ENCODE measurements around the gene C17orf67. TPM values are rescaled to one million over a fixed set of nuclear protein-coding genes. Genes with fewer than 3 reads are reported as not detected.

The C17orf67 gene
- total and polyA plus RNA-seq, 9 donors = 1.5 to 6.0 (median 3.2) TPM

GRCh38 chr17:56771563-56771962, 62.2 kb downstream of the C17orf67 start:
- Histone ChIP-seq H3K36me3 (no peaks in the 10 kb centered on the region), H3K27ac (no peak overlapping the region), H3K27me3 (no peaks in the 10 kb centered on the region), H3K4me3 (no peak overlapping the region), H3K9me3 (no peaks in the 10 kb centered on the region), H3K4me1 (ENCODE audit: insufficient read depth) (no peaks in the 10 kb centered on the region)
- intact Hi-C loops (cut with DNase I) = loop anchor here in 1 of 4 donors (10.0 kb wide), 1 partner anchor 167 kb away; no protein-coding TSS in a partner anchor
- DNase-seq = no peak
- no peak for TF ChIP-seq POLR2A (IDR thresholded peaks at IDR 0.05)
- TF ChIP-seq, protein P1, sequence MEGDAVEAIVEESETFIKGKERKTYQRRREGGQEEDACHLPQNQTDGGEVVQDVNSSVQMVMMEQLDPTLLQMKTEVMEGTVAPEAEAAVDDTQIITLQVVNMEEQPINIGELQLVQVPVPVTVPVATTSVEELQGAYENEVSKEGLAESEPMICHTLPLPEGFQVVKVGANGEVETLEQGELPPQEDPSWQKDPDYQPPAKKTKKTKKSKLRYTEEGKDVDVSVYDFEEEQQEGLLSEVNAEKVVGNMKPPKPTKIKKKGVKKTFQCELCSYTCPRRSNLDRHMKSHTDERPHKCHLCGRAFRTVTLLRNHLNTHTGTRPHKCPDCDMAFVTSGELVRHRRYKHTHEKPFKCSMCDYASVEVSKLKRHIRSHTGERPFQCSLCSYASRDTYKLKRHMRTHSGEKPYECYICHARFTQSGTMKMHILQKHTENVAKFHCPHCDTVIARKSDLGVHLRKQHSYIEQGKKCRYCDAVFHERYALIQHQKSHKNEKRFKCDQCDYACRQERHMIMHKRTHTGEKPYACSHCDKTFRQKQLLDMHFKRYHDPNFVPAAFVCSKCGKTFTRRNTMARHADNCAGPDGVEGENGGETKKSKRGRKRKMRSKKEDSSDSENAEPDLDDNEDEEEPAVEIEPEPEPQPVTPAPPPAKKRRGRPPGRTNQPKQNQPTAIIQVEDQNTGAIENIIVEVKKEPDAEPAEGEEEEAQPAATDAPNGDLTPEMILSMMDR (IDR thresholded peaks at IDR 0.05) = no peak
- TF ChIP-seq EP300 (IDR thresholded peaks at IDR 0.05) = no peak
- 63 to 73% (median 70%) methylated on average over 2 of the region's 2 CpGs for WGBS, 3 donors

DNA sequence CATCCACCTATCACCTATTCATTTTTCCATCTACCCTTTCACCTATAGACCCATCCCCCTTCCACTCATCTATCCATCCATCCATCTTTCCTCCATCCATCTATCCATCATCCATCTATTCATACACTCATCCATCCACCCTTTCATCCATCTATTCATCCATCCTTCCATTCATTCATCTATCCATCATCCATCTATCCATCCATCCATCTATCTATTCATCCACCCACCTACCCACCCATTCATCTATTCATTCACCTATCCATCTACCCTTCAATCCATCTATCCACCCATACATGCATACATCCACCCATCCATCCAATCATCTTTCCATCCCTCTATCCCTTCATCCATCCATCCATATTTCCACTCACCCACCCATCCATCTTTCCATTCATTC, 63.3 kb downstream of the C17orf67 start:
- no peak for DNase-seq
- TF ChIP-seq POLR2A (IDR thresholded peaks at IDR 0.05) (no peak), EP300 (IDR thresholded peaks at IDR 0.05) (no peak)
- TF ChIP-seq, protein P1 (IDR thresholded peaks at IDR 0.05) = no peak
- no peaks in the 10 kb centered on the region for H3K9me3 ChIP-seq
- no peaks in the 10 kb centered on the region for H3K4me1 ChIP-seq (ENCODE audit: insufficient read depth)
- no peaks in the 10 kb centered on the region for H3K27me3 ChIP-seq
- no peaks in the 10 kb centered on the region for H3K36me3 ChIP-seq
- H3K27ac ChIP-seq = no peak overlapping the region
- no peak overlapping the region for H3K4me3 ChIP-seq
- intact Hi-C loops (cut with DNase I) = loop anchor here in 1 of 4 donors (10.0 kb wide), 1 partner anchor 166 kb away; no protein-coding TSS in a partner anchor

GRCh38 chr17:56765449-56765848, 68.3 kb downstream of the C17orf67 start:
- 88 to 89% (median 89%) methylated on average over 4 of the region's 4 CpGs for WGBS, 3 donors
- H3K9me3 ChIP-seq = no peaks in the 10 kb centered on the region
- TF ChIP-seq, protein P1 (IDR thresholded peaks at IDR 0.05) = no peak
- TF ChIP-seq POLR2A (IDR thresholded peaks at IDR 0.05) (no peak), EP300 (IDR thresholded peaks at IDR 0.05) (no peak)
- intact Hi-C loops (cut with DNase I) = no loop called here
- H3K4me3 ChIP-seq = no peak overlapping the region
- H3K27me3 ChIP-seq = no peaks in the 10 kb centered on the region
- H3K36me3 ChIP-seq = no peaks in the 10 kb centered on the region
- H3K27ac ChIP-seq = no peak overlapping the region
- no peaks in the 10 kb centered on the region for H3K4me1 ChIP-seq (ENCODE audit: insufficient read depth)
- no peak for DNase-seq

GRCh38 chr17:56762988-56763387, 70.7 kb downstream of the C17orf67 start:
- Histone ChIP-seq H3K9me3 (no peaks in the 10 kb centered on the region), H3K4me1 (ENCODE audit: insufficient read depth) (no peaks in the 10 kb centered on the region), H3K36me3 (no peaks in the 10 kb centered on the region), H3K27ac (no peak overlapping the region), H3K27me3 (no peaks in the 10 kb centered on the region), H3K4me3 (no peak overlapping the region)
- no peak for DNase-seq
- intact Hi-C loops (cut with DNase I) = no loop called here
- TF ChIP-seq EP300 (IDR thresholded peaks at IDR 0.05) (no peak), POLR2A (IDR thresholded peaks at IDR 0.05) (no peak)
- TF ChIP-seq, protein P1 (IDR thresholded peaks at IDR 0.05) = no peak
- WGBS, 3 donors = 68 to 81% (median 80%) methylated on average over 1 of the region's 1 CpG
